ENCODE measurements around the gene CD82. TPM values are rescaled to one million over a fixed set of nuclear protein-coding genes. Genes with fewer than 3 reads are reported as not detected.

The CD82 gene
- total RNA-seq, 1 donor from 2014 or later = 8.8 TPM

GRCh38 chr11:44600839-44601383 lies 35.4 kb downstream of the CD82 start:
- Histone ChIP-seq H3K4me3 (no peak overlapping the region), H3K9me3 (ENCODE audit: low read depth) (no peaks in the 10 kb centered on the region), H2AFZ (replicated peaks) (no peak overlapping the region), H3K4me1 (peaks cover 52% of the 10 kb centered on the region), H3K4me2 (no peak overlapping the region), H3K27me3 (no peaks in the 10 kb centered on the region), H3K79me2 (ENCODE audit: low read depth) (no peaks in the 10 kb centered on the region), H4K20me1 (ENCODE audit: low read depth) (peaks cover 3% of the 10 kb centered on the region), H3K36me3 (no peaks in the 10 kb centered on the region), H3K27ac (no peak overlapping the region), H3K9ac (no peak overlapping the region), H3F3A (ENCODE audit: low read depth) (peaks cover 7% of the 10 kb centered on the region)
- peak overlapping the region; percentile 76 for H3K27ac Mint-ChIP-seq
- H3K4me1 Mint-ChIP-seq = peaks cover 52% of the 10 kb centered on the region
- DNase-seq (ENCODE audit: low spot score) = no peak
- H3K27me3 Mint-ChIP-seq (ENCODE audit: insufficient read depth, low read depth) = no peaks in the 10 kb centered on the region
- H3K36me3 Mint-ChIP-seq = peaks cover 19% of the 10 kb centered on the region
- no peaks in the 10 kb centered on the region for H3K9me3 Mint-ChIP-seq
- H3K4me3 Mint-ChIP-seq = no peak overlapping the region
- TF ChIP-seq EZH2phosphoT487 (IDR thresholded peaks at IDR 0.05) = no peak
- TF ChIP-seq CTCF (IDR thresholded peaks at IDR 0.05) = no peak
- no peak for TF ChIP-seq EZH2 (IDR thresholded peaks at IDR 0.05)

GRCh38 chr11:44601471-44602370 lies 36.3 kb downstream of the CD82 start:
- Mint-ChIP-seq H3K4me3 (no peak overlapping the region), H3K27ac (no peak overlapping the region), H3K9me3 (no peaks in the 10 kb centered on the region), H3K36me3 (peaks cover 23% of the 10 kb centered on the region), H3K27me3 (ENCODE audit: insufficient read depth, low read depth) (no peaks in the 10 kb centered on the region), H3K4me1 (peaks cover 45% of the 10 kb centered on the region)
- DNase-seq (ENCODE audit: low spot score) = no peak
- no peak overlapping the region for H3K4me3 ChIP-seq
- H3K79me2 ChIP-seq (ENCODE audit: low read depth) = no peaks in the 10 kb centered on the region
- H3K9ac ChIP-seq = no peak overlapping the region
- H3K4me2 ChIP-seq = no peak overlapping the region
- H3K36me3 ChIP-seq = no peaks in the 10 kb centered on the region
- H3K4me1 ChIP-seq = peaks cover 43% of the 10 kb centered on the region
- H3K27ac ChIP-seq = no peak overlapping the region
- peaks cover 7% of the 10 kb centered on the region for H3F3A ChIP-seq (ENCODE audit: low read depth)
- no peaks in the 10 kb centered on the region for H3K27me3 ChIP-seq
- peaks cover 3% of the 10 kb centered on the region for H4K20me1 ChIP-seq (ENCODE audit: low read depth)
- TF ChIP-seq EZH2 (IDR thresholded peaks at IDR 0.05) (no peak), EZH2phosphoT487 (IDR thresholded peaks at IDR 0.05) (no peak), CTCF (IDR thresholded peaks at IDR 0.05) (no peak)
- H3K9me3 ChIP-seq (ENCODE audit: low read depth) = no peaks in the 10 kb centered on the region
- H2AFZ ChIP-seq (replicated peaks) = no peak overlapping the region

- Histone ChIP-seq H3K4me3 (no peak overlapping the region), H3K27ac (no peak overlapping the region), H2AFZ (replicated peaks) (no peak overlapping the region), H4K20me1 (ENCODE audit: low read depth) (peaks cover 3% of the 10 kb centered on the region), H3F3A (ENCODE audit: low read depth) (peaks cover 7% of the 10 kb centered on the region), H3K4me1 (peaks cover 39% of the 10 kb centered on the region), H3K4me2 (peak overlapping the region; percentile 55), H3K27me3 (no peaks in the 10 kb centered on the region), H3K9me3 (ENCODE audit: low read depth) (no peaks in the 10 kb centered on the region), H3K9ac (no peak overlapping the region), H3K79me2 (ENCODE audit: low read depth) (no peaks in the 10 kb centered on the region), H3K36me3 (no peaks in the 10 kb centered on the region)
- no peaks in the 10 kb centered on the region for H3K9me3 Mint-ChIP-seq
- peaks cover 26% of the 10 kb centered on the region for H3K36me3 Mint-ChIP-seq
- H3K4me1 Mint-ChIP-seq = peaks cover 44% of the 10 kb centered on the region
- DNase-seq (ENCODE audit: low spot score) = no peak
- TF ChIP-seq EZH2phosphoT487 (IDR thresholded peaks at IDR 0.05) (no peak), EZH2 (IDR thresholded peaks at IDR 0.05) (no peak), CTCF (IDR thresholded peaks at IDR 0.05) (no peak)
- no peak overlapping the region for H3K4me3 Mint-ChIP-seq
- H3K27ac Mint-ChIP-seq = no peak overlapping the region
- H3K27me3 Mint-ChIP-seq (ENCODE audit: insufficient read depth, low read depth) = no peaks in the 10 kb centered on the region
Measured at GRCh38 chr11:44602891-44603310, 37.4 kb downstream of the CD82 start.
